CD4-positive, CD25-positive, alpha-beta regulatory T cell (primary cell): ENCODE measurements around the gene TSPAN15. TPM values are rescaled to one million over a fixed set of nuclear protein-coding genes. Genes with fewer than 3 reads are reported as not detected.

Experiments used
- ATAC-seq, 2 donors: fragments of 150-1000 bp; cut with Tn5 transposase; one replicate each; pipeline ENCODE4 v1.10.0; 2021; ENCODE audit warnings: low read depth in 2 of 2, moderate number of reproducible peaks in 2 of 2, moderate library complexity in 1 of 2
- DNase-seq, 3 donors: peaks; one replicate each; pipeline versions ENCODE4 v3.0.0 to v3.0.0-alpha.2; 2012 to 2022; ENCODE audit warnings: mixed read lengths in 1 of 3
- H3K27ac ChIP-seq: one replicate; pipeline ENCODE4 v1.7.0; 2013; ENCODE audit warnings: mild to moderate bottlenecking, low read length; ENCODE audit not compliant: insufficient read depth, poor library complexity, severe bottlenecking
- H3K27me3 ChIP-seq: one replicate; pipeline ENCODE4 v1.7.0; 2013; ENCODE audit warnings: low read length; ENCODE audit not compliant: control insufficient read depth, insufficient read depth
- H3K36me3 ChIP-seq: one replicate; pipeline ENCODE4 v1.7.0; 2013; ENCODE audit warnings: mild to moderate bottlenecking, low read length, moderate library complexity; ENCODE audit not compliant: control insufficient read depth, insufficient read depth
- H3K4me1 ChIP-seq: 2 replicates; pipeline ENCODE4 v1.7.0; 2013; ENCODE audit warnings: mild to moderate bottlenecking, low read length; ENCODE audit not compliant: insufficient read depth, control insufficient read depth, poor library complexity, severe bottlenecking
- H3K4me3 ChIP-seq: one replicate; pipeline ENCODE4 v1.7.0; 2013; ENCODE audit warnings: low read depth, mild to moderate bottlenecking, low read length, moderate library complexity
- H3K9me3 ChIP-seq, 2 experiments: 1 replicate in 1 of 2; 2 replicates in 1 of 2; pipeline ENCODE4 v1.7.0; 2013; ENCODE audit warnings: low read length in 2 of 2, mild to moderate bottlenecking in 1 of 2, moderate library complexity in 1 of 2; ENCODE audit not compliant: control insufficient read depth in 2 of 2
- H3K27ac Mint-ChIP-seq, 3 donors: one replicate each; pipeline ENCODE4 v1.8.0; 2020 to 2022; ENCODE audit warnings: mild to moderate bottlenecking in 3 of 3, mixed read lengths in 3 of 3, moderate library complexity in 2 of 3
- H3K27me3 Mint-ChIP-seq: one replicate; pipeline ENCODE4 v1.8.0; 2022; ENCODE audit warnings: mild to moderate bottlenecking, mixed read lengths
- H3K36me3 Mint-ChIP-seq: one replicate; pipeline ENCODE4 v1.8.0; 2020; ENCODE audit warnings: mixed read lengths
- H3K4me1 Mint-ChIP-seq, 4 donors: one replicate each; pipeline ENCODE4 v1.8.0; 2020 to 2022; ENCODE audit warnings: mixed read lengths in 4 of 4, mild to moderate bottlenecking in 1 of 4
- H3K4me3 Mint-ChIP-seq, 4 donors: one replicate each; pipeline ENCODE4 v1.8.0; 2020 to 2022; ENCODE audit warnings: mild to moderate bottlenecking in 4 of 4, mixed read lengths in 4 of 4, moderate library complexity in 3 of 4
- H3K9me3 Mint-ChIP-seq, 7 donors: one replicate each; pipeline ENCODE4 v1.8.0; 2020 to 2022; ENCODE audit warnings: mixed read lengths in 7 of 7, mild to moderate bottlenecking in 3 of 7, moderate library complexity in 2 of 7
- polyA plus RNA-seq, 4 donors: library from polyadenylated mRNA; unstranded; fragments of 300-500 nt; fragmentation: Illumina TruSeq; gene quantifications; one replicate each; pipeline ENCODE4 v1.2.3, GENCODE V29; 2021
- total RNA-seq: library from RNA; stranded (reverse); gene quantifications from one replicate; pipeline ENCODE4 v1.2.3, GENCODE V29; 2022

The TSPAN15 gene
- total and polyA plus RNA-seq, 5 donors from 2014 or later = 1.5 to 6.0 (median 3.4) TPM

DNA sequence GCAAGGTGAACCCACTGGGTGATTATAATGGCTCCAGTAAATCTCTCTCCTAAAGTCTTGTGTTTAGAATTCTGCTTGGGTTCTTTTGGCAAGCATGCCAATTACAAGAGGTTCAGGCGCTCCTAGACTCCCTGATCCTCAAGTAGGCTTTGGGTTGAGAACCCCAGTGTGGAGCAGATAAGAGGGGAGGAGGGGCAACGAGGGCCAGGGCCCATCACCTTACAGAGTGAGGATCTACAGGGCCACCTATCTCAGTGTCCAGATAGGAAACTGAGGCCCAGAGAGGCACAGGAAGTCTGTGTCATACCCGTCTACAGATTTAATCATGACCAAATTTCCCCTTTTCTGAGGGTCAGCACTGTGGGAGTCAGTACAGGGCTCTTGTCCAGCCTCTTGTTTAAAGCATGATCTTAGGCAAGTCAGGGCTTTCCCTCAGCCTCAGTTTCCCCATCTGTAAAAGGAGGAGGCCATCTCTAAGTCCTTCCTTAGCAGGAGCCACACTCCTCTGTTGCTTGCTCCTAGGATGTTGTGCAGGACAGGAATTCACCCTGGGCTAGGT lies 39.0 kb upstream of the TSPAN15 start:
- ATAC-seq = no peak
- no peaks in the 10 kb centered on the region for H3K36me3 Mint-ChIP-seq
- no peaks in the 10 kb centered on the region for H3K27me3 ChIP-seq
- DNase-seq = no peak
- peak overlapping the region in 1 of 3 donors; percentile 43 for H3K27ac Mint-ChIP-seq
- peaks cover 15% of the 10 kb centered on the region for H3K4me1 ChIP-seq
- no peaks in the 10 kb centered on the region for H3K36me3 ChIP-seq
- H3K4me3 Mint-ChIP-seq = no peak overlapping the region
- no peaks in the 10 kb centered on the region for H3K9me3 ChIP-seq
- H3K27me3 Mint-ChIP-seq = no peaks in the 10 kb centered on the region
- no peak overlapping the region for H3K4me3 ChIP-seq
- peaks cover 0 to 32% (median 12%) of the 10 kb centered on the region in 4 donors for H3K4me1 Mint-ChIP-seq
- no peak overlapping the region for H3K27ac ChIP-seq
- H3K9me3 Mint-ChIP-seq = no peaks in the 10 kb centered on the region

DNA sequence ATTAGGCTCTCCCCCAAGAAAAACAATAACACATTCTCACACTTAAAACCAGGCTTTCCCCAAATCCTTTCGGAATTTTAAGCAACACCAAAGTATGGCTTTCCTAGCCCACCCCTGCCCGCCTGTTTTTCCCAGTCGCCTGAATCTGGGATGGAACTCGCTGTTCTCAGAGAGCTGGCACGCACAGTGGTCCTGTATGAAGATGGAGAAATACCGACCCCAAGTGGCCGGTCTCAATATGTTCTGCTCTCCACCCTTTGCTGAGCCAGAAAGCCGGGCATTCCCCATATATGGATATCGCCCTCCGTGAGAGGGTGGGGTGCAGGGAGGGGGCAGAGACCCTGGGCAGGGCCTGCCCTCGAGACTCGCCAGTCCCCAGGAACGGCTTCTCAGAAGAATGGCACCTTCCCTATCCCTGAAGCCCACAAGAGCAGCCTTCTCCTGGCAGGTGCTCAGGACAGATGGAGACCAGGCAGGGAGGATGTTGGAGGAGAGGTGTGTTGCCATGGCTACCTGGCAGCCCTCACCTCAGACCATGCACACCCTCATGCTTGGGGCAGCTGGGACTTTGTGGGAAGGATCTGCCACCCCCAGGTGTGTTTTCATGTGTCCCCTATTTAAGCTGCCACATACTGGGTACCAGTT lies 37.9 kb upstream of the TSPAN15 start:
- Histone ChIP-seq H3K9me3 (no peaks in the 10 kb centered on the region), H3K27me3 (no peaks in the 10 kb centered on the region), H3K4me3 (no peak overlapping the region), H3K27ac (no peak overlapping the region), H3K4me1 (peaks cover 9% of the 10 kb centered on the region), H3K36me3 (no peaks in the 10 kb centered on the region)
- Mint-ChIP-seq H3K27ac (no peak overlapping the region), H3K9me3 (no peaks in the 10 kb centered on the region), H3K4me3 (no peak overlapping the region), H3K27me3 (no peaks in the 10 kb centered on the region), H3K4me1 (peaks cover 0 to 25% (median 7%) of the 10 kb centered on the region in 4 donors), H3K36me3 (no peaks in the 10 kb centered on the region)
- peak in 1 of 3 donors; percentile 36 for DNase-seq
- ATAC-seq = no peak

GRCh38 chr10:69414036-69415018 lies 36.9 kb upstream of the TSPAN15 start:
- Histone ChIP-seq H3K27ac (no peak overlapping the region), H3K36me3 (no peaks in the 10 kb centered on the region), H3K4me1 (peaks cover 3% of the 10 kb centered on the region), H3K4me3 (no peak overlapping the region), H3K9me3 (no peaks in the 10 kb centered on the region), H3K27me3 (no peaks in the 10 kb centered on the region)
- H3K4me1 Mint-ChIP-seq = peaks cover 0 to 17% (median 0%) of the 10 kb centered on the region in 4 donors
- ATAC-seq (no peak), DNase-seq (no peak)
- no peaks in the 10 kb centered on the region for H3K9me3 Mint-ChIP-seq
- no peak overlapping the region for H3K27ac Mint-ChIP-seq
- H3K4me3 Mint-ChIP-seq = no peak overlapping the region
- H3K36me3 Mint-ChIP-seq = no peaks in the 10 kb centered on the region
- H3K27me3 Mint-ChIP-seq = no peaks in the 10 kb centered on the region

- no peaks in the 10 kb centered on the region for H3K36me3 Mint-ChIP-seq
- H3K4me1 Mint-ChIP-seq = peaks cover 0 to 13% (median 0%) of the 10 kb centered on the region in 4 donors
- no peaks in the 10 kb centered on the region for H3K36me3 ChIP-seq
- H3K27me3 ChIP-seq = no peaks in the 10 kb centered on the region
- no peaks in the 10 kb centered on the region for H3K27me3 Mint-ChIP-seq
- ATAC-seq (no peak), DNase-seq (no peak)
- no peak overlapping the region for H3K4me3 Mint-ChIP-seq
- no peaks in the 10 kb centered on the region for H3K9me3 Mint-ChIP-seq
- no peak overlapping the region for H3K27ac Mint-ChIP-seq
- no peak overlapping the region for H3K4me3 ChIP-seq
- no peak overlapping the region for H3K27ac ChIP-seq
- H3K4me1 ChIP-seq = no peaks in the 10 kb centered on the region
- no peaks in the 10 kb centered on the region for H3K9me3 ChIP-seq
Observed at GRCh38 chr10:69415049-69415448, 36.2 kb upstream of the TSPAN15 start.

GRCh38 chr10:69415951-69416350 lies 35.3 kb upstream of the TSPAN15 start:
- Histone ChIP-seq H3K9me3 (no peaks in the 10 kb centered on the region), H3K4me1 (no peaks in the 10 kb centered on the region), H3K36me3 (no peaks in the 10 kb centered on the region), H3K27me3 (no peaks in the 10 kb centered on the region), H3K4me3 (no peak overlapping the region), H3K27ac (no peak overlapping the region)
- no peak overlapping the region for H3K4me3 Mint-ChIP-seq
- no peaks in the 10 kb centered on the region for H3K36me3 Mint-ChIP-seq
- ATAC-seq (no peak), DNase-seq (no peak)
- no peaks in the 10 kb centered on the region for H3K9me3 Mint-ChIP-seq
- peaks cover 0 to 8% (median 0%) of the 10 kb centered on the region in 4 donors for H3K4me1 Mint-ChIP-seq
- no peaks in the 10 kb centered on the region for H3K27me3 Mint-ChIP-seq
- peak overlapping the region in 1 of 3 donors; percentile 67 for H3K27ac Mint-ChIP-seq

DNA sequence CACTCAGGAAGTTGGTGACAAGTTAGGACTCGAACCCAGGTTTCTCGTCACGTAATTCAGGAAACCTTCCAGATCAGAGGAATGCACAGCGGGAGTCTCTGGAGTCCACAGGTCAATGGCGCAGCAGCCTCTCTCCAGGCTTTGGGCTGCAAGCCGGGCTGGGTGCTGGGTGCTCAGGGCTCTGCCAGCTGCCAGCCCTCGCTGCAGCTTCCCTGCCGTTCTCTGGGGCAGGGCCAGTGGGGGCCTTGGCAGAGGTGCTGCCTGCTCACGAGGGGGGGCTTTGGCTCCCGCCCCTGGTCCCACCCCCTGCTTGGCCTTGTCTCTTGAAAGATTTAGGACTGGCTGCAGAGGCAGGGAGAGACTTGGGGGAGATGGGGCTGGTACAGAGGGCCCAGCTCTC lies 34.6 kb upstream of the TSPAN15 start, which contains the start of gene TACR2:
TSS of gene TACR2 (minus strand) at position 224 of the 400 bp plus-strand sequence. CDS start 595 bp downstream, outside the sequence.
- Mint-ChIP-seq H3K4me3 (no peak within 1 kb of the TSS), H3K27ac (peak within 1 kb of the TSS; percentile 44 to 67 (median 49)), H3K9me3 (no peaks in the 10 kb centered on the region), H3K27me3 (peaks cover under 1% of the 10 kb centered on the region), H3K36me3 (no peaks in the 10 kb centered on the region), H3K4me1 (peaks cover 0 to 10% (median 1%) of the 10 kb centered on the region in 4 donors)
- Histone ChIP-seq H3K4me1 (no peaks in the 10 kb centered on the region), H3K4me3 (no peak within 1 kb of the TSS), H3K36me3 (no peaks in the 10 kb centered on the region), H3K27ac (no peak within 1 kb of the TSS), H3K27me3 (no peaks in the 10 kb centered on the region), H3K9me3 (no peaks in the 10 kb centered on the region)
- no peak for ATAC-seq
- DNase-seq = no peak

GRCh38 chr10:69417542-69417941 lies 33.7 kb upstream of the TSPAN15 start:
- H3K27me3 Mint-ChIP-seq = peaks cover 7% of the 10 kb centered on the region
- no peaks in the 10 kb centered on the region for H3K9me3 Mint-ChIP-seq

More at GRCh38 chr10:69417542-69417941, 33.7 kb upstream of the TSPAN15 start:
- Histone ChIP-seq H3K27ac (no peak overlapping the region), H3K4me3 (no peak overlapping the region), H3K36me3 (no peaks in the 10 kb centered on the region), H3K27me3 (no peaks in the 10 kb centered on the region), H3K9me3 (no peaks in the 10 kb centered on the region), H3K4me1 (no peaks in the 10 kb centered on the region)
- no peaks in the 10 kb centered on the region for H3K36me3 Mint-ChIP-seq
- H3K4me1 Mint-ChIP-seq = peaks cover 0 to 18% (median 7%) of the 10 kb centered on the region in 4 donors
- no peak for ATAC-seq
- no peak overlapping the region for H3K4me3 Mint-ChIP-seq
- no peak for DNase-seq
- H3K27ac Mint-ChIP-seq = peak overlapping the region in 2 of 3 donors; percentile 44 to 49
